Occipital lobe (tissue), 2 donors: ENCODE measurements around the gene SH3GL1. TPM values are rescaled to one million over a fixed set of nuclear protein-coding genes. Genes with fewer than 3 reads are reported as not detected.
"Not testable (repeated sequence)": the region's sequence is repeated elsewhere in the genome, so short reads cannot be mapped to it uniquely, and the experiment has no call there.

ENCODE experiments used
- DNase-seq: peaks from one replicate; lab custom pipeline; 2025; lab: John Stamatoyannopoulos, UW
- total RNA-seq: library from RNA; depleted of rRNA; stranded (reverse); fragments of >200 nt; gene quantifications from one replicate; pipeline ENCODE4 v1.2.3, GENCODE V29; 2014

Gene SH3GL1
- total RNA-seq, 1 donor from 2014 or later = 15.3 TPM

DNA sequence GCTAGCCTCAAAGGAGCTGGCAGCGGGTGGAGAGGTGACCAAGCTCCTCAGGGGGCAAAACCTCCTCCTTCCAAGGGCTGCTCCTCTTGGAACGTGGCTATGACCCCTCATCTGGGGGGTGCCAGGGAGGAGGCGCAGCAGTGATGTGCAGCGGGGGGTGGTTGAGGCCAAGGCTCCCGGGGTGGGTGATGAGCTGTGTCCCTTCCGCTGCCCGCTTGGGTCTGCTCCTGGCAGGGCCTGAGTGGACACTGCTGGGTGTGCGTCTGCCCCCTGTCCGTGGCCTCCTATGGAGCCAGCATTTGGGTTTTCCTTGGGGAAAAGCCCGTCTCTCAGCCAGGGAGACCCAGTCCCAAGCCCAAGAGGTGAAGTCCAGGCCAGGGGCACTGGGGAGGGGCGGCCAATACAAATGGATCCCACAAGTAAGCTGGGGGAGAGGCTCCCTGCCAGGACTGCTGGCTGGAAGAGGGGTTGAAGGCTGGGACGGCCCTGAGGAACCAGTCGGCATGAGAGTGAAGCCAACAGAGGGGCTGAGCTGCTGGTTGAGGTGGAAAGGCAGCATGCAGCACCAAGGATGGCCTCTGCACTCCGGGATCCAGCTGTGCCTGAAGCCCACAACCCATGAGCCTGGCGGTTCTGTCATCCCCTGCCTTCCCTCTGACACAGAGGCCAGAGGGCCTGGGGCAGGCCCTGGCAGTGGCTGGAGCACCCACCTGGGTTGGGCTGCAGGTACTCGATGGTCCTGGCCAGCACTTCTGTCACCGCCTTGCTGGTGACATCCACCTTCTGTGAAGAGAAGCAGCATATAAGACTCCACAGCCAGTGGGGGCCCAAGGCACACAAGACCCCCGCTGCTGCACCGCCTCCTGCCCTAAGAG lies 34.3 kb downstream of the SH3GL1 start:
- DNase-seq = no peak

DNA sequence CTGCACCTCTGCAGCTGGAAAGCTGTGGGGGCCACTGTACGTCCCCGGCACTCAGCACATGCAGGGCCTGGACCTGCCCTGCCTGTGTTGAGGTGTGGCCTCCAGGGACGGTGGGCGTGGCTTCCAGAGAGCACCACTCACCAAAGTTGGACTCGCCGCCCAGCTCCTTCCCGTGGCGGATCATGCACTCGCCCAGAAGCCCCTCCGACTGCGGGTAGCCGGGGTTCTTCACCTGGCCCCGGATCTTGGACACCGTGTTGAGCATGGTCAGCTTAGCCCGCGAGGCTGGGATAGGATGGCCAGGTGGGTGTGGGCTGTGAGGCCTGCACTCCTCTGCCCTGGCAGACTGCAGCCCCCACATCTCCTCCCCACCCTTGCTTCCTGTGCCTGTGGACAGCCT lies 35.0 kb downstream of the SH3GL1 start:
- DNase-seq = no peak

DNA sequence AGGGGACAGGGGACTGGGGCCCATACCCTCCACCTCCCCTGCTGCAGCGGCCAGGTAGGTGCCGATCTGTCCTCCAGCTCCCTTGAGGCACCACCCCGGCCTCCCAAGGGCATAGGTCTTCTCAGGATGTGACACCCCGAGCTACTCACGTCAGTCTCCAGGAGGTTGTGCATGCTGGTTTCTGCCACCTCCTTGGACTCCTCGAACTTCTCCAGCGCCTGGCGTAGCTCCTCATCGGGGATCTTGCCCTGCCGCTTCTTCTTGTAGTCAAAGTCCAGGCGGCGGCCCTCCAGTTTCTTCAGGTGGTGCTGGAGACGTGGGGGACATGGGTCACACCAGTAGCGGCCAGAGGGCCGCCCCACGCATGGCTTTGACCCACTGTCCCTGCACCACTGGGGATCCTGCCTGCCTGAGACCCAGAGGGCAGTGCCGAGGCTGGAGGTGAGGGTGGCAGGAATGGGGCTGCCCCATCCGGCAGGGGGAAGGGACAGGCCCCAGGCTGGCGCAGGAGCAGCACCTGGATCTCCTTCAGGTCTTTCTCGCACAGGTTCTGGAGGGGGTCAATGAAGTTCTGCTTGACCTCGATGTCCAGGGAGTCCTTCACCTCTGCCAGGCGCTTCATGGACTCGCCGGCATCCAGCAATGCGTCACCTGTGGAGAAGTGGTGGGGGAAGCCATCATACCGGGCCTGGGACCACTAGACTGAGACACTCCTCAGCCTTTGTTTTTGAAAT lies 36.6 kb downstream of the SH3GL1 start:
- no peak for DNase-seq

DNA sequence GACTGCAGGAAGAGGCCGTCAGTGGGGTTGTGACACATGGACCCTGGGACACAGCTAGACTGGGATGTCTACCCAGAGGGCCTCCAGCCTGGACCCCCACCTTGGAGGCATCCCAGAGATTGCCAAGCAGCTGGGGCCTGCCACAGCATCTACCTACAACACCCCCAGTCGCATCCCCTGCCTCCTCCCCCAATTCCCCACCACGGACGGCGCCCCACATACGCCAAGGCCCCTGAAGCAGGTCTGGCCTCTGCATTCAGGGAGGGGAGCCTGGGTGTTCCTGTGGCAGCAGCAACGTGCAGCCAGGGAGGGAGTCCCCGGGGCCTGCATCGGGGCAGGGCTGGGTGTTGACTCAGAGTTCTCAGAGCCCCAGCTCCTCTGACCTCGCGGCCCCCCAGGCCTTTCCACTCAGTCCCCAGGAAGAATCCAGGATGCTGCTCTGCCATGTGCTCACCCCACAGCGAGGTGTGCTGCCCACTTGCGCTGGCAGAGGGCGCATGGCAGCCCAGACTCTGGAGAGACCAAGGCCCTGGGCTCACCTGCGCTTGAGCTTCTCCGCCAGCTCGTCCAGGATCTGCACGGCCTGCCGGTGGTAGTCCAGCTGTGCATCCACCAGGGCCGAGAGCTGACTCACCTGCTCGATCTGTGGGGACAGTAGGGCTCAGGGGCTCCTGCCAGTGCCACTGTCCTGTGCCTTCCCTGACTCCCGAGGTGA lies 37.4 kb downstream of the SH3GL1 start:
- no peak for DNase-seq

DNA sequence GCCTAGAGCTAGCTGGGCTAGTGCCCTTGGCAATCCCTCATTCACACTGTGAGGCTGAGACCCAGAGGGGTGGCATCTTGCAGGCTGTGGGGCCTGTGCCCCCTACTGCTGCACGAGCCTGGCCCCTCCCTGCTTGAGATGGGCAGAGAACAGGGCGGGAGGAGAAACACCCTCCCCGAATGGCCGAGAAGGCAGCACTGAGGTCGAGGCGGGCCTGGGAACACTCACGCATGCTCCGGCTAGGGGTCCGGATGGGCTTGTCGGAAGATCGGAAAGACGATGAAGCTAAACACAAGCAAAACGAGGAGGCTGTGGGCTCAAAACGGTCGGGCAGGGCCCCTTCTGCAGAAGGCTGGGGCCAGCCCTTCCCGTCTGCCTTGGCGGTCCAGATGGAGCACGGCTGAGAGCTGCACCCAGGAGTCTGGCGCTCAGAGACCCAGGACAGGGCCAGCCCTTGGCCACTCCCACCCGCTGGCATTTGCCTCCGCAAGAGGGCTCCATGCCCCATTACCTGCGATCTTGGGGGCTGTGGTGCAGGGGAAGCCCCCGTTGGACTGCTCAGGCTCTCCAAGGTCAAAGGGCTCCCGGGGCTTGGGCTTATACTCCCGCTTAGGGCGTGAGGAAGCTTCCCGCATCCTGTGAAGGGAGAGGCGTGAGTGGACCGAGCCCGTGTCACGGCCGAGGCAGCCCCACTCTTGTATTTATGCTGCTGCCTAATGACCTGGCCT lies 38.1 kb downstream of the SH3GL1 start:
- no peak for DNase-seq

DNA sequence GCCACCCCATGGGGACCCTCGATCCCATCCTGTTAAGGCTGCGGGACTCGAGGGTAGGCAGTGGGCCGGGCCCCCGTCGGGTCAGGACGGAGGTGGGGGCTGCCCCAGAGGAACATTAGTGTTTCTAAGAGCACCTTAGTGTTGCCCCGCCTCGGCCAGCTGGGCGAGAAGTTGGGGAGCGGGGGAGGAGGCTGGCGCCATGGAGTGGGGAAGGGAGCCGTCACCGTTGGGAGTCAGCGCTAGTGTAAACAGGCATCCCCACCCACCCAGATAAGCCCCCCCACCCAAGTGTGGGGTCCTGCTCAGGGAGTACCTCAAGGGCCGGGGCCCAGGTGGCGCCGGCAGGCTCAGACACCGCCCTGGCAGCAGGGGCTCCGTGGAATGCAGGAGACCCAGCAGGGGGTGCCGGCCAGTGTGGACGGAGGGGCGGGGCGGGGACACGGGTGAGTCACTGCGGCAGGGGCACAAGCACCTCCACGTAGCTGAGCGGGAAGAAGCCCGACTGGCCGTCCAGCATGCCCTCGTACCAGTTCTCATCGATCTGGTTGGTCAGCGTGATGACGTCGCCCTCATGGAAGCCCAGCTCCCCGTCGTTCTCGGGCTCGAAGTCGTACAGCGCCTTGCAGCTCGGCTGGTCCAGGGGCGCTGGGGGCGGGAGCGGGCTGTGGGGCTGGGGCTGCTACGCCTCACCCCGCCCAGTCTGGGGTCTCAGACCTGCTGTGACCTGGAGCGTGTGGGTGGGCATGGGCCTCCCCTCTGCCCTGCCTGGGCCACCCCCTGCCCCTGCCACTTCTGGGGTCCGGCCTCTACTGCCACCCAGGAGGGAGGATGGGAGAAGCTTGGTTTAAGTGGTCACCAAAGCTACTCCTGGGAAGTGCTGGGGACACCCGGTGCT lies 38.9 kb downstream of the SH3GL1 start:
- DNase-seq = no peak

DNA sequence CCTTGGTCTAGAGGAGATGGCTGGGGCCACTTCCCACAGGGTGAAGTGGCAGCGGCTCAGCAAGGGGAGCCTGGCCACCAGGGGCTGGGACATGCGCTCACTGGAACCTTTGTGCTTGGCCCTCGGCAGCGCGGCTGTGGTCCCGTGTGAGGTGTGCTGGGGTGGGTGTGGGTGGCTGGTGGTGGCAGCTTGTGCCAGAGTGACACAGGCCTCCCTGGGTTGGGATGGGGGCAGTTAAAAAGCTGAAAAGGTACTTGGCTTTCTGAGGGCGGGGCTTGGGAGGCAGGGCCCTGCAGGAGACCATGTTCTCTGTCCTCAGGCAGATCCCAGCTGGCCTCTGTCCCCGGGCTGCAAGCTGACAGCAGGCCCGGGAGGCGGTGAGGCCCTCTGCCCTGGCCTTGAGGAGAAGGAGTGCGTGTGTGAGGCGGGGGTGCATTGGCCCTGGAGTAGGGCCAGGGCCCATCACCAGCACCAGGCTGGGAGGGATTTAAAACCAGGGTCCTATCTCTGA lies 39.7 kb downstream of the SH3GL1 start:
- no peak for DNase-seq

DNA sequence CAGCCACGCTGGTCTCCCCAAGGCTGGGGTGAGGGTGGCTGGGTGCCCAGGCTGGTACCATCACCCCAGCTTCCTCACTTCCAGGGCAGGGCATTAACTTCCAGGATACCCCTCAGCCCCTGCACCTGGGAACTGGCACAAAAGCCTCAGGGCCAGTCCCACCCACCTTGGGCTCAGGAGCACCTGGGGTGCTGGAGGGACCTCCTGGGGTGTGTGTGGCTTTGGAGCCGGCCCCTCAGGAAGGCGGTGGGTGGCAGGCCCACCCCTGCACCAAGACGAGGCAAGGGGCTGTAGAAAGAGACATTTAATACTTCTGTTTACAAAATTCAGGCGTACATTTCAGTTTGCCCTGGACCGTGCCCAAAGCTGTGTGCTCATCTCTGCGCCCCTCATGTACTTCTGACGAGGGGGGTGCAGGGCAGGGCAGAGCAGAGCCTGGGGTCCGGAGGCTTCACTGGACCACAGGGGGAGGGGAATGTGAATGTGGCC lies 40.2 kb downstream of the SH3GL1 start:
- no peak for DNase-seq

DNA sequence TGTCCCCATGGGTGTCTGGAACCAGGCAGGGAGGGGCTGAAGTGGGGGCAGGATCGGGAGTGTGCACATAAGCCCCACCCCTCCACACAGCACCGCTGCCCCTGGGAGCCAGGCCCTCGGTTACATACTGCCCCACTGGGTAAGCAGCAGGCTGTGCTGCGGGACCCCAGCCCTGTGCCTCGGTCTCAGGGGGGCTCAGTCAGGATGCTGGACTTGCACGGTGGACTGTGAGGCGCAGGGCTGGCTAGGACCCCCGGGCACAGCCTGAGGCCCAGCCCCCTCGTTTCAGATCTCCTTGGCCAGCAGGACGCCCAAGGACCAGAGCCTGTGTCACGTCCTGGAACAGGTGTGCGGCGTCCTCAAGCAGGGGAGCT lies 40.7 kb downstream of the SH3GL1 start:
- no peak for DNase-seq

DNA sequence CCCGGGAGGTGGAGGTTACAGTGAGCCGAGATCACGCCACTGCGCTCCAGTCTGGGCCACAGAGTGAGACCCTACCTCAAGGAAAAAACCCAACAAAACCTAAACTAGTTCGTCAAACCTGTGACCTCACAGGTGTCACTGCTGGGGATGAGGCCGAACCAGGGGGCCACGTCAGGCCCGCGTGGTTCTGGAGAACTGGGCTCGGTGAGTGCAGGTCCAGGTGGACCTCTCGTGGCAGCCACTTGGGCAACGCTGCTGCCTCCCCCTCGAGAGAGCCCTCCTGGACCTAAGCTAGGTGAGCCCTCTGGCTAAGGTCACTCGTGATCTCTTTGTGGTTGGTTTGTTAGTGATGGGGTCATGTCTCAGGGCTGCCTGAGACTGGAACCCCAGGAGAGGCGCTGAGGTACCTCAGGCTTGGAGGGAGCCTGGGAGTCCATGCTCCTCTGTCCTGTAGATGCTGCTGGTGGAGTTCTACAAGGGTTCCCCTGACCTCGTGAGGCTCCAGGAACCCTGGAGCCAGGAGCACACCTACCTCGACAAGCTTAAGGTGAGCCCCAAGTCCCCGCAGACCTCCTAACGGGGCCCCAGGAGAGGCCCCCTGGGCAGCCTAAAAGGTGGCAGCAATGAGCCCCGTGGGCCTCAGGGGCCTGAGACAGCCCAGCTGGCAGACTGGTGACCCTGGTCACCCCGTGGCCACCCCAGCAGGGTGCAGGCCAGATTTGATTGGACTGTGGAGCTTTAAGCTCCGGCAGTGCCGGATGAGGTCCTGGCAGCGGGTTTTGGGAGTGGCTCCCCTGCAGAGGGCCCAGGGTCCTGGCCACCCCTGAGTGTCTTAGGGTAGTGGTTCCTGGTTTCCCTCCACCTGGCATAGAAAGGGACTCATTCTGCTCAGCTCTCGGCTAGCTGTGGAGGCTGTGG lies 41.4 kb downstream of the SH3GL1 start:
- DNase-seq = no peak

DNA sequence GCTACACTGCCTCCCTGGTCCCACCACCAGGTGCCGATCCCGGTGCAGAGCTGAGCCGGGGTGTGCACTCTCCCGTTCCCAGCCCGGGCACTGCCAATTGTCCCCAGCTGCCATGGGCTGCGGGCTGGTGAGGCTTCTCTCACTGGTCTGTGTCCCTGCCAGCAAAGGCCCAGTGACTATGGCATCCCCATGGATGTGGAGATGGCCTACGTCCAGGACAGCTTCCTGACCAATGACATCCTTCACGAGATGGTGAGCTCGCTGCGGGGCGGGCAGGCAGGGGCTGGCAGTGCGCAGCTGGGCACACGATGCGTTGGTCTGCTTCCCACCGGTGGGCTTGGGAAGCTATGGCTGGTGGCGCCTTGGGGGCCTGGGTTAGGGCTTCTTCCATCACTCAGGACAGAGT lies 42.4 kb downstream of the SH3GL1 start:
- no peak for DNase-seq

DNA sequence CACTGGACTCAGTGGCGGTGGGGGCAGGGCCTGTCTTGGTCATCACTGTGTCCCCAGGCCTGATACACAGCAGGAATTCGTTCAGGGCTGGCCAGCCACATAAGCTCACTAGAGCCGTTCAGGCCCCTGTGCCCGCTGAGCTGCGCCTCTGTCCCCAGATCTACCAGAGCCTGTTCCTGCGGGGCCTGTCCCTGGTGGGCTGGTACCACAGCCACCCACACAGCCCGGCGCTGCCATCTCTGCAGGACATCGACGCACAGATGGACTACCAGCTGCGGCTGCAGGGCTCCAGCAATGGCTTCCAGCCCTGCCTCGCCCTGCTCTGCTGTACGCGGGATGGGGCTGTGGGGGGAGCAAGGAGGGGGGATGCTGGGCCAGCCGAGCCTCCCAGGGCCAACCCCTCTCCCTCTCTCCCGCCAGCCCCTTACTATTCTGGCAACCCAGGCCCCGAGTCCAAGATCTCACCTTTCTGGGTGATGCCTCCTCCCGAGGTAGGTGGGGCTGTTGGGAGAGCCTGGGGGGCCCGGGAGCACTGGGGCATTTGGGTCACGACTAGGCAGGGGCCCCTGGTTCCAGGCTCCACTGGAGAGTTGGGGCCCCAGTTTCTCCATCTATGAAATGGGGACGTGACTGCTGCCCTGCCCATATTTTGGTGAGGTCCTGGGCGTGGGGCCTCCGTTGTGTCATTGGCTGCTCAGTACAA lies 43.1 kb downstream of the SH3GL1 start:
- DNase-seq = no peak

DNA sequence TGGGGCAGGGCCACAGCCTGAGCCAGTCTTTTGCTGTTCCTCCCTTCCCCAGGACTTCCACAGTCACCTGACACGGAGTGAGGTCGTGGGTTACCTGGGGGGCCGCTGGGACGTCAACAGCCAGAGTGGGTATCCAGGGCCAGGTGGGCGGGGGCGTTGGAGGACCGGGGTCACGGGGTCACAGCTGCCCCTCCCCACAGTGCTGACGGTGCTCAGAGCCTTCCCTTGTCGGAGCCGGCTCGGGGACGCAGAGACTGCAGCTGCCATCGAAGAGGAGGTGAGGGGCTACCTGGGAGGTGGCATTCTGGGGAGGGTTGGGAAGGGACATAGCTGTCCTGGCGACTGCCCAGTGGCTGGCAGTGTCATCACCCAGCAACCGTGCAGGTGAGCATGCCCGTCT lies 45.5 kb downstream of the SH3GL1 start:
- no peak for DNase-seq

DNA sequence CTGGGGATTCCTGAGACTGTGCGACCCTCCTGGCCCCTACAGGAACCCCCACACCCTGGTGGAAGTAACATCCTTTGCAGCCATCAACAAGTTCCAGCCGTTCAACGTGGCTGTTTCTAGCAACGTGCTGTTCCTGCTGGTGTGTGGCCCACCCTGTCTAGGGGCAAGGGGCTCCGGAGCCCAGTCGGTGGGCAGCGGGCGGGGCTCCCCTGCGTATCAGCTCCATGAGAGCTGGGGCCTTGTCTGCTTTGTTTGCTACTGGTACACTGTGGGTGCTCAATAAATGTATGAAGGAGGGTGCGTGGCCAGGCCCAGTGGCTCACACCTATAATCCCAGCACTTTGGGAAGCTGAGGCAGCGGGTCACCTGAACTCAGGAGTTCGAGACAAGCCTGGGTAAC lies 46.1 kb downstream of the SH3GL1 start:
- no peak for DNase-seq

DNA sequence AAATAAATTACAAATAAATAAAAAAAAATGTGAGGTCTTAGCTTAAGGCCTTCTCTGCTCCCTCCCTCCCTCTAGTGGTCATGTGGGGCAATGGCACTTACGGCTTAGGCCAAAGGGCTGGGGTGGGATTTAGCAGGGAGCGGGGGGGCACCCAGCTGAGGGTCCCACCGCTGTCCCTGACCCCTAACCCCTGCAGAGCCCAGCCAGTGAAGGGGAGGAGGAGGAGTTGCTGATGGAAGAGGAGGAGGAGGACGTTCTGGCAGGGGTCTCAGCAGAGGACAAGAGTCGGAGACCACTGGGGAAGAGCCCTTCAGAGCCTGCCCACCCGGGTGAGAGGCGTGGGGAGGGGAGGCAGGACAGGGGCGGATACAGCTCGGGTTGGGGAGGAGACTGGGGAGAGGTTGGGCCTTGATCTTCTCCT lies 47.6 kb downstream of the SH3GL1 start:
- DNase-seq = no peak

DNA sequence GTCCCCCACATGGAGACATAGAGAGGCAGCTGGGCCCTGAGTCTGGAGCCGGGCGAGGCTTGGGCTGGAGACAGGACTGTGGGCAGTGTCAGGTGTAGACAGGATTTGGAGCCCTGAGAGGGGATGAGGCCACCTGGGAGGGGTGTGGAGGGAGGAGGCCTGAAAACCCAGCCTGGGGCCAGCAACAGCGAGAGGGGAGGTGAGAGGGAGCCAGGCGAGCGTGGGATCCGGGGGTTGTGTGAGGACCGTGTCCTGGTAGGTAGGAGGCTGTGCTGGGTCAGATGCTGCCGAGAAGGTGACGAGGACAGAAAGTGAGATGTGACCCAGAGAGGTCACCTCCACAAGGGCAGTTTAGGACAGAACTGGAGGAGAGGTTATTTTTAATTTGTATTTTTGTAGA lies 49.6 kb downstream of the SH3GL1 start:
- DNase-seq = no peak

DNA sequence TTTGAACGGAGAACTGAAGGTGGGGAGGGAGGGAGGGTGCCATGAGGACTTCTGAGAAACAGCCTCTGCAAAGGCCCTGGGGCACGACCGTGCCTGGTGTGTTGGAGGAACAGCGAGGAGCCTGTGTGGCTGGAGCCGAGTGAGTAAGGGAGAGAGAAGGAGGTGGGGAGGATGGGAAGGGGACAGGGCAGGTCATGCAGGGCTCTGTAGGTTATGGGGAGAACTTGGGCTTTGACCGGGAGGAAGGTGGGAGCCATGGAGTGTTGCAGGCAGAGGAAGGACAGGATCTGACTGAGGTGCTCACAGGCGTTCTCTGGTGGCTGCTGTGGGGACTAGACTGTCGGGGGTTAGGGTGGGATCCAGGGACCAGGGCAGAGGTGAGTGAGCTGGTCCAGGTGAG lies 50.2 kb downstream of the SH3GL1 start:
- no peak for DNase-seq

DNA sequence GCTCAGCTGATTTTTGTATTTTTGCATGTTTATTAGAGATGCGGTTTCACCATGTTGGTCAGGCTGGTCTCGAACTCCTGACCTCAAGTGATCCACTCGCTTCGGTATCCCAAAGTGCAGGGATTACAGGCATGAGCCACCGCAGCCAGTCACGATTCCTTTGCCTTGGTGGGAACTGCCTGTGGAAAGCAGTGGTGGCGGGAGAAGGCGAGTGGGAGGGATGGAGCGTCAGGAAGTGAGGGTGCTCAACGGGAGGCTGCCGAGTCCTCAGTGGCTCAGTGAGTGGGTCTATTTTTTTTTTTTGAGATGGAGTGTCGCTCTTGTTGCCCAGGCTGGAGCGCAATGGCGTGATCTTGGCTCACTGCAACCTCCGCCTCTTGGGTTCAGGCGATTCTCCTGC lies 51.1 kb downstream of the SH3GL1 start:
- not testable (repeated sequence) for DNase-seq
